ENCODE results near the gene OPRL1. TPM values are rescaled to one million over a fixed set of nuclear protein-coding genes. Genes with fewer than 3 reads are reported as not detected.
A peak's percentile ranks its signal among the peaks of the same experiment; 100 is the strongest.
"Not testable (repeated sequence)": the region's sequence is repeated elsewhere in the genome, so short reads cannot be mapped to it uniquely, and the experiment has no call there.

Gene OPRL1
- total and polyA plus RNA-seq, 7 experiments from 2014 or later = 0.18 to 6.1 (median 1.1) TPM

GRCh38 chr20:64114356-64114971 lies 34.6 kb downstream of the OPRL1 start:
- intact Hi-C loops (cut with micrococcal nuclease) = no loop called here
- H3K27ac ChIP-seq (ENCODE audit: low read depth, low read length) = no peak overlapping the region
- H3K4me3 Mint-ChIP-seq = no peak overlapping the region
- peak overlapping the region in 1 of 9 donors; percentile 9 for H3K27ac Mint-ChIP-seq
- no peaks in the 10 kb centered on the region for H3K27me3 Mint-ChIP-seq
- H3K36me3 ChIP-seq (ENCODE audit: control insufficient read depth in 2 of 3, insufficient read depth in 3 of 3, low read length in 3 of 3) = no peaks in the 10 kb centered on the region
- H3K4me1 ChIP-seq (ENCODE audit: control insufficient read depth in 2 of 2, insufficient read depth in 2 of 2, low read length in 2 of 2) = no peaks in the 10 kb centered on the region
- H3K4me3 ChIP-seq (ENCODE audit: low read length) = no peak overlapping the region
- ChIA-PET CTCF (no interaction called here), POLR2A (no interaction called here)
- no peaks in the 10 kb centered on the region for H3K36me3 Mint-ChIP-seq
- peak in 1 of 9 donors; percentile 18 for DNase-seq
- peaks cover 0 to 3% (median 0%) of the 10 kb centered on the region in 7 donors for H3K4me1 Mint-ChIP-seq
- no peak for ATAC-seq
- no peaks in the 10 kb centered on the region for H3K9me3 Mint-ChIP-seq
- H3K9me3 ChIP-seq (ENCODE audit: control insufficient read depth in 2 of 3, low read length in 3 of 3) = no peaks in the 10 kb centered on the region
- no peaks in the 10 kb centered on the region for H3K27me3 ChIP-seq (ENCODE audit: control insufficient read depth in 2 of 2, insufficient read depth in 2 of 2, low read length in 2 of 2)

GRCh38 chr20:64115171-64115911 lies 35.5 kb downstream of the OPRL1 start:
- ATAC-seq = no peak
- POLR2A ChIA-PET = interaction anchor here (1.0 kb wide), 1 partner anchor 76 kb away, joined by 4 read pairs; no protein-coding TSS in a partner anchor

GRCh38 chr20:64116016-64116415 lies 36.1 kb downstream of the OPRL1 start:
- POLR2A ChIA-PET = interaction anchor here (1.0 kb wide), 1 partner anchor 76 kb away, joined by 4 read pairs; no protein-coding TSS in a partner anchor

More at GRCh38 chr20:64115171-64115911, 35.5 kb downstream of the OPRL1 start:
- Histone ChIP-seq H3K4me1 (ENCODE audit: control insufficient read depth in 2 of 2, insufficient read depth in 2 of 2, low read length in 2 of 2) (peaks cover 5 to 6% of the 10 kb centered on the region in 2 donors), H3K36me3 (ENCODE audit: control insufficient read depth in 2 of 3, insufficient read depth in 3 of 3, low read length in 3 of 3) (no peaks in the 10 kb centered on the region), H3K9me3 (ENCODE audit: control insufficient read depth in 2 of 3, low read length in 3 of 3) (no peaks in the 10 kb centered on the region), H3K4me3 (ENCODE audit: low read length) (no peak overlapping the region), H3K27ac (ENCODE audit: low read depth, low read length) (no peak overlapping the region), H3K27me3 (ENCODE audit: control insufficient read depth in 2 of 2, insufficient read depth in 2 of 2, low read length in 2 of 2) (no peaks in the 10 kb centered on the region)
- Mint-ChIP-seq H3K9me3 (peaks cover 0 to 4% (median 0%) of the 10 kb centered on the region in 11 donors), H3K4me3 (no peak overlapping the region), H3K36me3 (no peaks in the 10 kb centered on the region), H3K4me1 (peaks cover 0 to 7% (median 6%) of the 10 kb centered on the region in 7 donors), H3K27me3 (peaks cover 0 to 3% (median 0%) of the 10 kb centered on the region in 5 donors), H3K27ac (no peak overlapping the region)
- intact Hi-C loops (cut with micrococcal nuclease) = no loop called here
- peak in 1 of 9 donors; percentile 18 for DNase-seq
- CTCF ChIA-PET = interaction anchor here (1.3 kb wide), 1 partner anchor 31 kb away, joined by 3 read pairs; the partner anchor contains the start of gene LKAAEAR1

GRCh38 chr20:64116541-64117431 lies 36.9 kb downstream of the OPRL1 start:
- Histone ChIP-seq H3K36me3 (ENCODE audit: control insufficient read depth in 2 of 3, insufficient read depth in 3 of 3, low read length in 3 of 3) (no peaks in the 10 kb centered on the region), H3K27ac (ENCODE audit: low read depth, low read length) (no peak overlapping the region), H3K4me1 (ENCODE audit: control insufficient read depth in 2 of 2, insufficient read depth in 2 of 2, low read length in 2 of 2) (peaks cover 5 to 9% of the 10 kb centered on the region in 2 donors), H3K27me3 (ENCODE audit: control insufficient read depth in 2 of 2, insufficient read depth in 2 of 2, low read length in 2 of 2) (no peaks in the 10 kb centered on the region), H3K4me3 (ENCODE audit: low read length) (no peak overlapping the region), H3K9me3 (ENCODE audit: control insufficient read depth in 2 of 3, low read length in 3 of 3) (no peaks in the 10 kb centered on the region)
- no peak for ATAC-seq
- H3K27me3 Mint-ChIP-seq = peaks cover 0 to 10% (median 0%) of the 10 kb centered on the region in 5 donors
- peaks cover 0 to 4% (median 0%) of the 10 kb centered on the region in 11 donors for H3K9me3 Mint-ChIP-seq
- intact Hi-C loops (cut with micrococcal nuclease) = no loop called here
- no peak overlapping the region for H3K4me3 Mint-ChIP-seq
- ChIA-PET POLR2A (no interaction called here), CTCF (interaction anchor here (1.3 kb wide), 1 partner anchor 33 kb away, joined by 3 read pairs; the partner anchor contains the start of gene LKAAEAR1)
- DNase-seq = peak in 1 of 9 donors; percentile 14
- H3K27ac Mint-ChIP-seq = no peak overlapping the region
- no peaks in the 10 kb centered on the region for H3K36me3 Mint-ChIP-seq
- peaks cover 0 to 10% (median 8%) of the 10 kb centered on the region in 7 donors for H3K4me1 Mint-ChIP-seq

More at GRCh38 chr20:64116016-64116415, 36.1 kb downstream of the OPRL1 start:
- Histone ChIP-seq H3K4me3 (ENCODE audit: low read length) (no peak overlapping the region), H3K4me1 (ENCODE audit: control insufficient read depth in 2 of 2, insufficient read depth in 2 of 2, low read length in 2 of 2) (peaks cover 5 to 9% of the 10 kb centered on the region in 2 donors), H3K27ac (ENCODE audit: low read depth, low read length) (no peak overlapping the region), H3K27me3 (ENCODE audit: control insufficient read depth in 2 of 2, insufficient read depth in 2 of 2, low read length in 2 of 2) (no peaks in the 10 kb centered on the region), H3K36me3 (ENCODE audit: control insufficient read depth in 2 of 3, insufficient read depth in 3 of 3, low read length in 3 of 3) (no peaks in the 10 kb centered on the region), H3K9me3 (ENCODE audit: control insufficient read depth in 2 of 3, low read length in 3 of 3) (no peaks in the 10 kb centered on the region)
- H3K27ac Mint-ChIP-seq = peak overlapping the region in 1 of 9 donors; percentile 18
- no peak overlapping the region for H3K4me3 Mint-ChIP-seq
- H3K9me3 Mint-ChIP-seq = peaks cover 0 to 4% (median 0%) of the 10 kb centered on the region in 11 donors
- intact Hi-C loops (cut with micrococcal nuclease) = no loop called here
- ATAC-seq = no peak
- CTCF ChIA-PET = interaction anchor here (1.3 kb wide), 1 partner anchor 32 kb away, joined by 3 read pairs; the partner anchor contains the start of gene LKAAEAR1
- peak in 2 of 9 donors; percentile 1 to 15 for DNase-seq
- peaks cover 0 to 10% (median 8%) of the 10 kb centered on the region in 7 donors for H3K4me1 Mint-ChIP-seq
- no peaks in the 10 kb centered on the region for H3K36me3 Mint-ChIP-seq
- H3K27me3 Mint-ChIP-seq = peaks cover 0 to 5% (median 0%) of the 10 kb centered on the region in 5 donors

GRCh38 chr20:64117432-64117777 lies 37.5 kb downstream of the OPRL1 start:
- H3K27me3 ChIP-seq (ENCODE audit: control insufficient read depth in 2 of 2, insufficient read depth in 2 of 2, low read length in 2 of 2); H3K4me3 ChIP-seq (ENCODE audit: low read length); H3K4me1 Mint-ChIP-seq; H3K9me3 Mint-ChIP-seq; intact Hi-C loops (cut with micrococcal nuclease); H3K27ac Mint-ChIP-seq; H3K36me3 Mint-ChIP-seq; POLR2A ChIA-PET; H3K36me3 ChIP-seq (ENCODE audit: control insufficient read depth in 2 of 3, insufficient read depth in 3 of 3, low read length in 3 of 3); H3K4me3 Mint-ChIP-seq; H3K27ac ChIP-seq (ENCODE audit: low read depth, low read length); H3K4me1 ChIP-seq (ENCODE audit: control insufficient read depth in 2 of 2, insufficient read depth in 2 of 2, low read length in 2 of 2); CTCF ChIA-PET; ATAC-seq; H3K9me3 ChIP-seq (ENCODE audit: control insufficient read depth in 2 of 3, low read length in 3 of 3): not testable (repeated sequence)
- peaks cover 0 to 15% (median 0%) of the 10 kb centered on the region in 5 donors for H3K27me3 Mint-ChIP-seq
- peak in 1 of 9 donors; percentile 3 for DNase-seq

- POLR2A ChIA-PET = interaction anchor here (0.6 to 2.6 kb wide), 4 partner anchors 36 to 210 kb away, joined by 3 to 18 read pairs (median 8); partner anchors contain the start of gene LKAAEAR1
These were observed 39.4 kb downstream of the OPRL1 start for GRCh38 chr20:64119301-64119680.

More at GRCh38 chr20:64119301-64119680, 39.4 kb downstream of the OPRL1 start:
- ATAC-seq = no peak
- peak in 1 of 9 donors; percentile 17 for DNase-seq
- CTCF ChIA-PET = interaction anchor here (2.4 to 4.7 kb wide), 2 partner anchors 36 to 80 kb away, joined by 32 to 55 read pairs; partner anchors contain the start of gene LKAAEAR1
- H3K27me3 Mint-ChIP-seq = peaks cover 0 to 26% (median 0%) of the 10 kb centered on the region in 5 donors
- H3K27ac ChIP-seq (ENCODE audit: low read depth, low read length) = no peak overlapping the region
- no peaks in the 10 kb centered on the region for H3K27me3 ChIP-seq (ENCODE audit: control insufficient read depth in 2 of 2, insufficient read depth in 2 of 2, low read length in 2 of 2)
- peaks cover 5 to 9% of the 10 kb centered on the region in 2 donors for H3K4me1 ChIP-seq (ENCODE audit: control insufficient read depth in 2 of 2, insufficient read depth in 2 of 2, low read length in 2 of 2)
- H3K4me1 Mint-ChIP-seq = peaks cover 0 to 10% (median 8%) of the 10 kb centered on the region in 7 donors
- H3K36me3 Mint-ChIP-seq = no peaks in the 10 kb centered on the region
- intact Hi-C loops (cut with micrococcal nuclease) = no loop called here
- H3K27ac Mint-ChIP-seq = peak overlapping the region in 1 of 9 donors; percentile 67
- no peak overlapping the region for H3K4me3 ChIP-seq (ENCODE audit: low read length)
- no peaks in the 10 kb centered on the region for H3K9me3 ChIP-seq (ENCODE audit: control insufficient read depth in 2 of 3, low read length in 3 of 3)
- H3K9me3 Mint-ChIP-seq = peaks cover 0 to 4% (median 0%) of the 10 kb centered on the region in 11 donors
- H3K36me3 ChIP-seq (ENCODE audit: control insufficient read depth in 2 of 3, insufficient read depth in 3 of 3, low read length in 3 of 3) = no peaks in the 10 kb centered on the region
- peak overlapping the region in 2 of 10 donors; percentile 12 to 76 for H3K4me3 Mint-ChIP-seq
